OCI-LY1 (cell line): ENCODE results near the gene UFD1.
A peak's percentile ranks its signal among the peaks of the same experiment; 100 is the strongest.

Source experiments
- H2AFZ ChIP-seq: fragments of 200-600 bp; sonication (generic), shearing (Covaris generic); 2 replicates; pipeline ENCODE4 v1.6.0; 2014; ENCODE audit warnings: antibody characterized with exemption, mild to moderate bottlenecking, low read length
- H3F3A ChIP-seq: fragments of 200-600 bp; sonication (generic), shearing (Covaris generic); 2 replicates; pipeline ENCODE4 v1.6.0; 2014; ENCODE audit warnings: mild to moderate bottlenecking, antibody characterized with exemption, low read length, moderate library complexity; ENCODE audit not compliant: insufficient read depth
- H3K27ac ChIP-seq: fragments of 200-600 bp; sonication (generic); 2 replicates; pipeline ENCODE4 v1.5.1; 2014; ENCODE audit warnings: low read length, mixed run types, mild to moderate bottlenecking, low read depth; ENCODE audit not compliant: poor library complexity, severe bottlenecking
- H3K27me3 ChIP-seq: fragments of 200-600 bp; sonication (generic); 2 replicates; pipeline ENCODE4 v1.6.0; 2014; ENCODE audit warnings: antibody characterized with exemption, mild to moderate bottlenecking, low read length, moderate library complexity; ENCODE audit not compliant: insufficient read depth
- H3K36me3 ChIP-seq: fragments of 200-600 bp; sonication (generic); 2 replicates; pipeline ENCODE4 v1.6.1; 2014; ENCODE audit warnings: mild to moderate bottlenecking, antibody characterized with exemption, low read length, moderate library complexity, mixed read lengths; ENCODE audit not compliant: insufficient read depth
- H3K4me1 ChIP-seq: fragments of 200-600 bp; sonication (generic); 2 replicates; pipeline ENCODE4 v1.5.1; 2014; ENCODE audit warnings: mild to moderate bottlenecking, low read length, moderate library complexity; ENCODE audit not compliant: insufficient read depth, severe bottlenecking
- H3K4me2 ChIP-seq: fragments of 200-600 bp; sonication (generic), shearing (Covaris generic); 2 replicates; pipeline ENCODE4 v1.6.1; 2014; ENCODE audit warnings: low read length
- H3K4me3 ChIP-seq: fragments of 200-600 bp; sonication (generic); 2 replicates; pipeline ENCODE4 v1.5.1; 2014; ENCODE audit warnings: low read length, low read depth, mild to moderate bottlenecking, mixed read lengths; ENCODE audit not compliant: poor library complexity, severe bottlenecking
- H3K79me2 ChIP-seq: fragments of 200-600 bp; shearing (Covaris generic); 2 replicates; pipeline ENCODE4 v1.6.1; 2016; ENCODE audit warnings: mixed run types, low read length, mixed read lengths; ENCODE audit not compliant: insufficient read depth
- H3K9ac ChIP-seq: fragments of 200-600 bp; sonication (generic), shearing (Covaris generic); 2 replicates; pipeline ENCODE4 v1.6.1; 2014; ENCODE audit warnings: mild to moderate bottlenecking, low read length, mixed read lengths
- H3K9me2 ChIP-seq: fragments of 200-600 bp; sonication (generic), shearing (Covaris generic); 2 replicates; pipeline ENCODE4 v1.6.1; 2014; ENCODE audit warnings: low read depth, mild to moderate bottlenecking, low read length, mixed read lengths
- H3K9me3 ChIP-seq: fragments of 200-600 bp; shearing (Covaris generic); 2 replicates; pipeline ENCODE4 v1.6.1; 2014; ENCODE audit warnings: low read length, mixed read lengths
- H4K20me1 ChIP-seq: fragments of 200-600 bp; sonication (generic), shearing (Covaris generic); 2 replicates; pipeline ENCODE4 v1.6.0; 2016; ENCODE audit warnings: mild to moderate bottlenecking, low read length; ENCODE audit not compliant: insufficient read depth
- CTCF ChIP-seq: fragments of 200-600 bp; sonication (generic), shearing (Covaris generic); IDR thresholded peaks from 2 replicates; pipeline ENCODE4 v1.5.1; 2017; ENCODE audit warnings: mild to moderate bottlenecking, antibody characterized with exemption, low read length, moderate library complexity, mixed read lengths
- EZH2 ChIP-seq: fragments of 200-600 bp; sonication (generic), shearing (Covaris generic); IDR thresholded peaks from 2 replicates; pipeline ENCODE4 v1.8.0; 2017; ENCODE audit warnings: borderline replicate concordance, mixed run types, mild to moderate bottlenecking, antibody characterized with exemption, low read length, moderate library complexity, mixed read lengths

Gene UFD1

GRCh38 chr22:19477321-19478044 lies 1.5 kb downstream of the UFD1 start:
- Histone ChIP-seq H3K4me2 (peak overlapping the region; percentile 99), H3K9me3 (no peaks in the 10 kb centered on the region), H3K9ac (peak overlapping the region; percentile 83), H3K4me1 (peaks cover 22% of the 10 kb centered on the region), H3K36me3 (peaks cover 35% of the 10 kb centered on the region), H3K27ac (peak overlapping the region; percentile 23), H3K9me2 (no peaks in the 10 kb centered on the region), H3F3A (no peaks in the 10 kb centered on the region), H4K20me1 (no peaks in the 10 kb centered on the region), H3K79me2 (peaks cover 39% of the 10 kb centered on the region), H3K4me3 (peak overlapping the region; percentile 90), H2AFZ (no peak overlapping the region), H3K27me3 (no peaks in the 10 kb centered on the region)
- TF ChIP-seq CTCF (peak; percentile 45; the same call in 1 of the 2 replicates), EZH2 (no peak)

GRCh38 chr22:19476023-19476422 lies 3.0 kb downstream of the UFD1 start:
- Histone ChIP-seq H3K27me3 (no peaks in the 10 kb centered on the region), H3K9ac (no peak overlapping the region), H2AFZ (no peak overlapping the region), H3K4me1 (peaks cover 22% of the 10 kb centered on the region), H3K79me2 (peaks cover 39% of the 10 kb centered on the region), H3K27ac (no peak overlapping the region), H4K20me1 (no peaks in the 10 kb centered on the region), H3K4me2 (no peak overlapping the region), H3K36me3 (peaks cover 43% of the 10 kb centered on the region), H3K4me3 (no peak overlapping the region), H3K9me2 (no peaks in the 10 kb centered on the region), H3K9me3 (no peaks in the 10 kb centered on the region), H3F3A (no peaks in the 10 kb centered on the region)
- TF ChIP-seq EZH2 = no peak
- TF ChIP-seq CTCF = no peak

GRCh38 chr22:19473578-19473977 lies 5.4 kb downstream of the UFD1 start:
- no peaks in the 10 kb centered on the region for H4K20me1 ChIP-seq
- H3K79me2 ChIP-seq = peaks cover 28% of the 10 kb centered on the region
- no peak overlapping the region for H3K4me2 ChIP-seq
- peaks cover 65% of the 10 kb centered on the region for H3K36me3 ChIP-seq
- no peak overlapping the region for H3K27ac ChIP-seq
- no peaks in the 10 kb centered on the region for H3K9me2 ChIP-seq
- no peaks in the 10 kb centered on the region for H3K9me3 ChIP-seq
- H3K4me1 ChIP-seq = peaks cover 14% of the 10 kb centered on the region
- no peaks in the 10 kb centered on the region for H3F3A ChIP-seq
- H2AFZ ChIP-seq = no peak overlapping the region
- no peak for TF ChIP-seq EZH2
- no peak for TF ChIP-seq CTCF
- H3K4me3 ChIP-seq = no peak overlapping the region
- no peaks in the 10 kb centered on the region for H3K27me3 ChIP-seq
- H3K9ac ChIP-seq = no peak overlapping the region
